KOPT-K1 (cell line): Measurements from ENCODE around the gene OR13A1.
"Not testable (repeated sequence)": the region's sequence is repeated elsewhere in the genome, so short reads cannot be mapped to it uniquely, and the experiment has no call there.

ENCODE experiments used
- H3K27ac ChIP-seq: fragments of 200-600 bp; sonication (generic); 2 replicates; pipeline ENCODE4 v1.5.1; 2016; ENCODE audit warnings: antibody characterized with exemption, mild to moderate bottlenecking, low read depth, low read length; ENCODE audit not compliant: poor library complexity, severe bottlenecking
- H3K36me3 ChIP-seq: fragments of 200-600 bp; sonication (generic); 2 replicates; pipeline ENCODE4 v1.5.1; 2017; ENCODE audit warnings: antibody characterized with exemption, mild to moderate bottlenecking, low read length, moderate library complexity; ENCODE audit not compliant: insufficient read depth
- H3K9me3 ChIP-seq: fragments of 200-600 bp; sonication (generic); 2 replicates; pipeline ENCODE4 v1.5.1; 2017; ENCODE audit warnings: antibody characterized with exemption, low read length, mild to moderate bottlenecking; ENCODE audit not compliant: insufficient read depth, poor library complexity, severe bottlenecking

Gene OR13A1

GRCh38 chr10:45261243-45261775 lies 54.1 kb downstream of the OR13A1 start:
- Histone ChIP-seq H3K9me3 (no peaks in the 10 kb centered on the region), H3K27ac (no peak overlapping the region), H3K36me3 (no peaks in the 10 kb centered on the region)

GRCh38 chr10:45260635-45261034 lies 54.8 kb downstream of the OR13A1 start:
- not testable (repeated sequence) for H3K9me3 ChIP-seq, H3K36me3 ChIP-seq, H3K27ac ChIP-seq

GRCh38 chr10:45259786-45260495 lies 55.5 kb downstream of the OR13A1 start:
- not testable (repeated sequence) for H3K27ac ChIP-seq, H3K36me3 ChIP-seq, H3K9me3 ChIP-seq

- Histone ChIP-seq H3K9me3 (no peaks in the 10 kb centered on the region), H3K36me3 (no peaks in the 10 kb centered on the region), H3K27ac (no peak overlapping the region)
Observed at GRCh38 chr10:45257600-45257999, 57.8 kb downstream of the OR13A1 start.

GRCh38 chr10:45256246-45256645 lies 59.2 kb downstream of the OR13A1 start:
- H3K27ac ChIP-seq: no peak overlapping the region
- no peaks in the 10 kb centered on the region for H3K9me3 ChIP-seq
- H3K36me3 ChIP-seq: no peaks in the 10 kb centered on the region

- H3K27ac ChIP-seq: no peak overlapping the region
- no peaks in the 10 kb centered on the region for H3K9me3 ChIP-seq
- no peaks in the 10 kb centered on the region for H3K36me3 ChIP-seq
Observed at GRCh38 chr10:45255706-45256105, 59.7 kb downstream of the OR13A1 start.

- no peaks in the 10 kb centered on the region for H3K9me3 ChIP-seq
- H3K27ac ChIP-seq: no peak overlapping the region
- H3K36me3 ChIP-seq: no peaks in the 10 kb centered on the region
Observed at GRCh38 chr10:45254892-45255291, 60.5 kb downstream of the OR13A1 start.

GRCh38 chr10:45253183-45253914 lies 62.1 kb downstream of the OR13A1 start:
- Histone ChIP-seq H3K9me3 (no peaks in the 10 kb centered on the region), H3K36me3 (no peaks in the 10 kb centered on the region), H3K27ac (no peak overlapping the region)
